K562 (cell line): ENCODE measurements around the gene DACT1.

ENCODE experiments used
- BCL6 ChIP-seq: fragments of 250-450 bp; sonication (Bioruptor Pico); IDR thresholded peaks from 2 replicates; pipeline ENCODE4 v1.4.0; 2020
- CHD2 ChIP-seq: IDR thresholded peaks from 2 replicates; pipeline ENCODE4 v1.6.1; 2011; ENCODE audit warnings: low read depth, low read length
- RAD21 ChIP-seq, 2 experiments: fragments of 250-450 bp in 1 of 2; fragments of 450-650 bp in 1 of 2; sonication (Bioruptor Pico) in 1 of 2; formaldehyde crosslinking in 1 of 2; IDR thresholded peaks in 1 of 2; conservative IDR thresholded peaks in 1 of 2; 2 replicates each; pipeline versions ENCODE4 v1.4.0 to v1.8.0; 2020 to 2022; ENCODE audit warnings: mild to moderate bottlenecking in 2 of 2, moderate library complexity in 1 of 2
- SMC3 ChIP-seq: conservative IDR thresholded peaks from 2 replicates; pipeline ENCODE4 v1.6.1; 2011; ENCODE audit warnings: low read depth, low read length, improper control_type of control experiment; ENCODE audit not compliant: insufficient read depth
- SP1 ChIP-seq: sonication (generic); formaldehyde crosslinking; IDR thresholded peaks from 2 replicates; pipeline ENCODE4 v1.8.1; 2022; ENCODE audit warnings: mild to moderate bottlenecking, missing genetic modification reagents
- TCF3 ChIP-seq: sonication (generic); formaldehyde crosslinking; IDR thresholded peaks from 2 replicates; pipeline ENCODE4 v1.4.0; 2020; ENCODE audit warnings: mild to moderate bottlenecking, missing genetic modification reagents
- ZNF263 ChIP-seq: sonication (generic); formaldehyde crosslinking; IDR thresholded peaks from 2 replicates; pipeline ENCODE4 v1.8.0; 2022; ENCODE audit warnings: mild to moderate bottlenecking, missing genetic modification reagents, borderline replicate concordance
- TF ChIP-seq, protein P1 (sequence below), 3 experiments: IDR thresholded peaks in 2 of 3; conservative IDR thresholded peaks in 1 of 3; 2 replicates each; pipeline ENCODE4 v1.5.1; 2011 to 2012; ENCODE audit warnings: low read length in 3 of 3, mild to moderate bottlenecking in 3 of 3, control low read depth in 2 of 3, improper control_type of control experiment in 1 of 3, inconsistent platforms in 1 of 3, low read depth in 1 of 3, mixed read lengths in 1 of 3, moderate library complexity in 1 of 3; ENCODE audit not compliant: insufficient read depth in 2 of 3
- TF ChIP-seq, protein P2 (sequence below): sonication (generic); formaldehyde crosslinking; IDR thresholded peaks from 2 replicates; pipeline ENCODE4 v1.8.1; 2023; ENCODE audit warnings: mild to moderate bottlenecking, missing genetic modification reagents

DNA sequence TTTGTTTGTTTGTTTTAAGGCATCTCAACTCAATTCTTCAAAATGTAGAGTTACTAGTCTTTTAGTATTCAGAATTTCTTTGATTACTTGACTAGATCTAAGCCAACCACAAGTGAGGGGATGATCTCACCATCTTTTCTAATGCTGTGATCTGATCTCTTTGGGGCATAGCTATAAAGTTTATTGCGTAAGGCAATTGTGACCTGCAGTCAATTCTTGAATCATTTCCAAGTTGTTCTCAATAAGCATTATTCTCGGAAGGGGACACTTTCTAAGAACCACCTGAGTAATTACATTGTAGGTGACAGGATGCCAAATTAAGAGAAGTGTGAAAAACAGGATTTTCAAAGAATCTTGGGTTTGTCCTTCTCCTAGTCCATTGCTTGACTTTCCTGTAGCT lies 13.1 kb downstream of the DACT1 start:
- TF ChIP-seq BCL6 (CRISPR knock-in tag) (no peak), RAD21 (CRISPR knock-in tag; conservative IDR thresholded peaks at IDR 0.05 in 1 of 2, IDR thresholded peaks at IDR 0.05 in 1 of 2) (no peak), SMC3 (no peak), CHD2 (no peak), ZNF263 (CRISPR knock-in tag) (no peak), SP1 (no peak), TCF3 (CRISPR knock-in tag) (no peak)
- TF ChIP-seq, protein P1, sequence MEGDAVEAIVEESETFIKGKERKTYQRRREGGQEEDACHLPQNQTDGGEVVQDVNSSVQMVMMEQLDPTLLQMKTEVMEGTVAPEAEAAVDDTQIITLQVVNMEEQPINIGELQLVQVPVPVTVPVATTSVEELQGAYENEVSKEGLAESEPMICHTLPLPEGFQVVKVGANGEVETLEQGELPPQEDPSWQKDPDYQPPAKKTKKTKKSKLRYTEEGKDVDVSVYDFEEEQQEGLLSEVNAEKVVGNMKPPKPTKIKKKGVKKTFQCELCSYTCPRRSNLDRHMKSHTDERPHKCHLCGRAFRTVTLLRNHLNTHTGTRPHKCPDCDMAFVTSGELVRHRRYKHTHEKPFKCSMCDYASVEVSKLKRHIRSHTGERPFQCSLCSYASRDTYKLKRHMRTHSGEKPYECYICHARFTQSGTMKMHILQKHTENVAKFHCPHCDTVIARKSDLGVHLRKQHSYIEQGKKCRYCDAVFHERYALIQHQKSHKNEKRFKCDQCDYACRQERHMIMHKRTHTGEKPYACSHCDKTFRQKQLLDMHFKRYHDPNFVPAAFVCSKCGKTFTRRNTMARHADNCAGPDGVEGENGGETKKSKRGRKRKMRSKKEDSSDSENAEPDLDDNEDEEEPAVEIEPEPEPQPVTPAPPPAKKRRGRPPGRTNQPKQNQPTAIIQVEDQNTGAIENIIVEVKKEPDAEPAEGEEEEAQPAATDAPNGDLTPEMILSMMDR (IDR thresholded peaks at IDR 0.05 in 2 of 3, conservative IDR thresholded peaks at IDR 0.05 in 1 of 3; ENCODE audit: insufficient read depth in 2 of 3, low read depth in 1 of 3, low read length in 3 of 3) = no peak
- TF ChIP-seq, protein P2, sequence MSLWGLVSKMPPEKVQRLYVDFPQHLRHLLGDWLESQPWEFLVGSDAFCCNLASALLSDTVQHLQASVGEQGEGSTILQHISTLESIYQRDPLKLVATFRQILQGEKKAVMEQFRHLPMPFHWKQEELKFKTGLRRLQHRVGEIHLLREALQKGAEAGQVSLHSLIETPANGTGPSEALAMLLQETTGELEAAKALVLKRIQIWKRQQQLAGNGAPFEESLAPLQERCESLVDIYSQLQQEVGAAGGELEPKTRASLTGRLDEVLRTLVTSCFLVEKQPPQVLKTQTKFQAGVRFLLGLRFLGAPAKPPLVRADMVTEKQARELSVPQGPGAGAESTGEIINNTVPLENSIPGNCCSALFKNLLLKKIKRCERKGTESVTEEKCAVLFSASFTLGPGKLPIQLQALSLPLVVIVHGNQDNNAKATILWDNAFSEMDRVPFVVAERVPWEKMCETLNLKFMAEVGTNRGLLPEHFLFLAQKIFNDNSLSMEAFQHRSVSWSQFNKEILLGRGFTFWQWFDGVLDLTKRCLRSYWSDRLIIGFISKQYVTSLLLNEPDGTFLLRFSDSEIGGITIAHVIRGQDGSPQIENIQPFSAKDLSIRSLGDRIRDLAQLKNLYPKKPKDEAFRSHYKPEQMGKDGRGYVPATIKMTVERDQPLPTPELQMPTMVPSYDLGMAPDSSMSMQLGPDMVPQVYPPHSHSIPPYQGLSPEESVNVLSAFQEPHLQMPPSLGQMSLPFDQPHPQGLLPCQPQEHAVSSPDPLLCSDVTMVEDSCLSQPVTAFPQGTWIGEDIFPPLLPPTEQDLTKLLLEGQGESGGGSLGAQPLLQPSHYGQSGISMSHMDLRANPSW (CRISPR knock-in tag) = no peak
